Measurements from ENCODE around the gene NRARP.

Gene NRARP

GRCh38 chr9:137319011-137319738 is 17.1 kb upstream of the NRARP start:
- H3K27me3 ChIP-seq (ENCODE audit: insufficient read depth, low read length): no peaks in the 10 kb centered on the region
- no peaks in the 10 kb centered on the region for H4K20me1 ChIP-seq (ENCODE audit: insufficient read depth, low read length)
- TF ChIP-seq CTCF (IDR thresholded peaks at IDR 0.05; ENCODE audit: low read length) (no peak), EZH2 (IDR thresholded peaks at IDR 0.05; ENCODE audit: borderline replicate concordance, low read length) (no peak)
- no peaks in the 10 kb centered on the region for H3F3A ChIP-seq (ENCODE audit: insufficient read depth, low read length)
- peaks cover 6% of the 10 kb centered on the region for H3K4me1 ChIP-seq (ENCODE audit: insufficient read depth, low read length, severe bottlenecking)
- no peak overlapping the region for H3K27ac ChIP-seq (ENCODE audit: low read depth, low read length, poor library complexity, severe bottlenecking)
- H3K79me2 ChIP-seq (ENCODE audit: insufficient read depth, low read length): no peaks in the 10 kb centered on the region
- H3K4me2 ChIP-seq (ENCODE audit: low read length): no peak overlapping the region
- no peaks in the 10 kb centered on the region for H3K36me3 ChIP-seq (ENCODE audit: insufficient read depth, low read length)
- H2AFZ ChIP-seq (ENCODE audit: low read length): no peak overlapping the region
- no peak overlapping the region for H3K4me3 ChIP-seq (ENCODE audit: low read depth, low read length, poor library complexity, severe bottlenecking)
- H3K9me3 ChIP-seq (ENCODE audit: low read length): no peaks in the 10 kb centered on the region
- no peaks in the 10 kb centered on the region for H3K9me2 ChIP-seq (ENCODE audit: low read depth, low read length)
- H3K9ac ChIP-seq (ENCODE audit: low read length): no peak overlapping the region

- H3K4me1 ChIP-seq (ENCODE audit: insufficient read depth, low read length, severe bottlenecking): peaks cover 6% of the 10 kb centered on the region
- H3K79me2 ChIP-seq (ENCODE audit: insufficient read depth, low read length): no peaks in the 10 kb centered on the region
- TF ChIP-seq CTCF (IDR thresholded peaks at IDR 0.05; ENCODE audit: low read length) (no peak), EZH2 (IDR thresholded peaks at IDR 0.05; ENCODE audit: borderline replicate concordance, low read length) (no peak)
- no peak overlapping the region for H3K27ac ChIP-seq (ENCODE audit: low read depth, low read length, poor library complexity, severe bottlenecking)
- H3K4me2 ChIP-seq (ENCODE audit: low read length): no peak overlapping the region
- H4K20me1 ChIP-seq (ENCODE audit: insufficient read depth, low read length): no peaks in the 10 kb centered on the region
- H2AFZ ChIP-seq (ENCODE audit: low read length): no peak overlapping the region
- no peak overlapping the region for H3K9ac ChIP-seq (ENCODE audit: low read length)
- H3K9me3 ChIP-seq (ENCODE audit: low read length): no peaks in the 10 kb centered on the region
- H3K4me3 ChIP-seq (ENCODE audit: low read depth, low read length, poor library complexity, severe bottlenecking): no peak overlapping the region
- H3K27me3 ChIP-seq (ENCODE audit: insufficient read depth, low read length): 0 out of 2 replicates have a peak, but pooled peaks cover under 1% of the 10 kb centered on the region
- H3F3A ChIP-seq (ENCODE audit: insufficient read depth, low read length): no peaks in the 10 kb centered on the region
- H3K36me3 ChIP-seq (ENCODE audit: insufficient read depth, low read length): no peaks in the 10 kb centered on the region
- H3K9me2 ChIP-seq (ENCODE audit: low read depth, low read length): no peaks in the 10 kb centered on the region
These were observed 16.5 kb upstream of the NRARP start for GRCh38 chr9:137318602-137319001.

- Histone ChIP-seq H3K4me1 (ENCODE audit: insufficient read depth, low read length, severe bottlenecking) (peaks cover 6% of the 10 kb centered on the region), H3K4me3 (ENCODE audit: low read depth, low read length, poor library complexity, severe bottlenecking) (no peak overlapping the region)
These were observed 15.8 kb upstream of the NRARP start for GRCh38 chr9:137317718-137318511.

More at GRCh38 chr9:137317718-137318511, 15.8 kb upstream of the NRARP start:
- Histone ChIP-seq H3F3A (ENCODE audit: insufficient read depth, low read length) (no peaks in the 10 kb centered on the region), H2AFZ (ENCODE audit: low read length) (no peak overlapping the region), H3K9me3 (ENCODE audit: low read length) (no peaks in the 10 kb centered on the region), H3K9ac (ENCODE audit: low read length) (no peak overlapping the region), H3K27ac (ENCODE audit: low read depth, low read length, poor library complexity, severe bottlenecking) (no peak overlapping the region), H3K36me3 (ENCODE audit: insufficient read depth, low read length) (no peaks in the 10 kb centered on the region), H3K79me2 (ENCODE audit: insufficient read depth, low read length) (no peaks in the 10 kb centered on the region), H3K9me2 (ENCODE audit: low read depth, low read length) (no peaks in the 10 kb centered on the region), H4K20me1 (ENCODE audit: insufficient read depth, low read length) (no peaks in the 10 kb centered on the region), H3K27me3 (ENCODE audit: insufficient read depth, low read length) (0 out of 2 replicates have a peak, but pooled peaks cover 5% of the 10 kb centered on the region), H3K4me2 (ENCODE audit: low read length) (no peak overlapping the region)
- TF ChIP-seq CTCF (IDR thresholded peaks at IDR 0.05; ENCODE audit: low read length) (no peak), EZH2 (IDR thresholded peaks at IDR 0.05; ENCODE audit: borderline replicate concordance, low read length) (no peak)

All from OCI-LY1 (cell line).